Stimulated activated CD4-positive, alpha-beta T cell treated with anti-CD3 and anti-CD28 coated beads, Interleukin-1b, Interleukin-23, amount 100 ng/mL, for 24 hours (primary cell): ENCODE data around the gene GASK1A.

ENCODE experiments used
- DNase-seq, 4 experiments: peaks; one replicate each; pipeline ENCODE4 v3.0.0-alpha.2; 2020; ENCODE audit warnings: low read depth in 4 of 4, low spot score in 1 of 4

The GASK1A gene

GRCh38 chr3:43086460-43087165 lies 107.5 kb downstream of the GASK1A start:
- no peak for DNase-seq

GRCh38 chr3:43087249-43087776 lies 108.2 kb downstream of the GASK1A start:
- no peak for DNase-seq

GRCh38 chr3:43089081-43089480 lies 110.0 kb downstream of the GASK1A start:
- DNase-seq = no peak

GRCh38 chr3:43090238-43090637 lies 111.1 kb downstream of the GASK1A start:
- no peak for DNase-seq

GRCh38 chr3:43091481-43091880 lies 112.4 kb downstream of the GASK1A start:
- DNase-seq = no peak

GRCh38 chr3:43093006-43093405 lies 113.9 kb downstream of the GASK1A start:
- no peak for DNase-seq

GRCh38 chr3:43093974-43094373 lies 114.9 kb downstream of the GASK1A start:
- DNase-seq = no peak

GRCh38 chr3:43094381-43094780 lies 115.3 kb downstream of the GASK1A start:
- no peak for DNase-seq

- no peak for DNase-seq
These were observed 115.7 kb downstream of the GASK1A start for GRCh38 chr3:43094851-43095250.

GRCh38 chr3:43095370-43095769 lies 116.3 kb downstream of the GASK1A start:
- DNase-seq = no peak

- no peak for DNase-seq
These were observed 117.7 kb downstream of the GASK1A start for GRCh38 chr3:43096761-43097160.

- no peak for DNase-seq
These were observed 118.4 kb downstream of the GASK1A start for GRCh38 chr3:43097400-43098080.

GRCh38 chr3:43098761-43099160 lies 119.7 kb downstream of the GASK1A start:
- no peak for DNase-seq

GRCh38 chr3:43102773-43103480 lies 123.8 kb downstream of the GASK1A start:
- no peak for DNase-seq

GRCh38 chr3:43104039-43104438 lies 124.9 kb downstream of the GASK1A start:
- DNase-seq = no peak

GRCh38 chr3:43104660-43105595 lies 125.8 kb downstream of the GASK1A start:
- peak in 1 of 4 experiments; percentile 14 for DNase-seq

- DNase-seq = peak; percentile 73 to 84 (median 79)
These were observed 126.6 kb downstream of the GASK1A start, which contains the start of gene POMGNT2 for GRCh38 chr3:43105596-43106292. Gene POMGNT2 (minus strand): TSS chr3:43106079. CDS start chr3:43081431, 24,648 bp downstream.

GRCh38 chr3:43106293-43106628 lies 127.2 kb downstream of the GASK1A start:
- DNase-seq = no peak
